Measurements from ENCODE around the gene CCDC85B. TPM values are rescaled to one million over a fixed set of nuclear protein-coding genes. Genes with fewer than 3 reads are reported as not detected.
A peak's percentile ranks its signal among the peaks of the same experiment; 100 is the strongest.

The CCDC85B gene
- total RNA-seq, 2 donors from 2014 or later: 11.2 to 16.3 TPM

GRCh38 chr11:65849366-65849765, 41.1 kb upstream of the CCDC85B start:
- Histone ChIP-seq H3K4me3 (no peak overlapping the region), H3K9ac (ENCODE audit: low read depth in 2 of 2, low read length in 2 of 2) (no peak overlapping the region), H3K36me3 (peaks cover 5% of the 10 kb centered on the region), H3K4me1 (peaks cover 12% of the 10 kb centered on the region), H3K27ac (no peak overlapping the region), H3K27me3 (no peaks in the 10 kb centered on the region), H3K9me3 (no peaks in the 10 kb centered on the region)
- intact Hi-C loops (cut with DNase I): no loop called here
- no peak for TF ChIP-seq CTCF (IDR thresholded peaks at IDR 0.05)
- DNase-seq: no peak

- peak; percentile 20 for DNase-seq
- intact Hi-C loops (cut with DNase I): no loop called here
- no peak overlapping the region for H3K4me3 ChIP-seq
Measured at GRCh38 chr11:65849771-65850216, 40.7 kb upstream of the CCDC85B start.

GRCh38 chr11:65850217-65851082, 40.0 kb upstream of the CCDC85B start:
- Histone ChIP-seq H3K9ac (ENCODE audit: low read depth in 2 of 2, low read length in 2 of 2) (no peak overlapping the region), H3K27me3 (no peaks in the 10 kb centered on the region), H3K4me3 (no peak overlapping the region), H3K36me3 (peaks cover 12% of the 10 kb centered on the region), H3K4me1 (peaks cover 22% of the 10 kb centered on the region), H3K27ac (no peak overlapping the region), H3K9me3 (no peaks in the 10 kb centered on the region)
- DNase-seq: peak; percentile 22
- intact Hi-C loops (cut with DNase I): no loop called here
- no peak for TF ChIP-seq CTCF (IDR thresholded peaks at IDR 0.05)

More at GRCh38 chr11:65849771-65850216, 40.7 kb upstream of the CCDC85B start:
- Histone ChIP-seq H3K4me1 (peaks cover 16% of the 10 kb centered on the region), H3K36me3 (peaks cover 5% of the 10 kb centered on the region), H3K9ac (ENCODE audit: low read depth in 2 of 2, low read length in 2 of 2) (no peak overlapping the region), H3K9me3 (no peaks in the 10 kb centered on the region), H3K27ac (no peak overlapping the region), H3K27me3 (no peaks in the 10 kb centered on the region)
- TF ChIP-seq CTCF (IDR thresholded peaks at IDR 0.05): no peak

- TF ChIP-seq CTCF (IDR thresholded peaks at IDR 0.05): peak; percentile 34
- Histone ChIP-seq H3K9me3 (no peaks in the 10 kb centered on the region), H3K4me3 (no peak overlapping the region), H3K4me1 (peaks cover 29% of the 10 kb centered on the region), H3K27ac (no peak overlapping the region), H3K27me3 (no peaks in the 10 kb centered on the region), H3K36me3 (peaks cover 16% of the 10 kb centered on the region), H3K9ac (ENCODE audit: low read depth in 2 of 2, low read length in 2 of 2) (no peak overlapping the region)
- intact Hi-C loops (cut with DNase I): no loop called here
- DNase-seq: peak; percentile 55
Measured at GRCh38 chr11:65851083-65851579, 39.3 kb upstream of the CCDC85B start.

- no peak for DNase-seq
- TF ChIP-seq CTCF (IDR thresholded peaks at IDR 0.05): no peak
- Histone ChIP-seq H3K36me3 (peaks cover 16% of the 10 kb centered on the region), H3K9ac (ENCODE audit: low read depth in 2 of 2, low read length in 2 of 2) (peak overlapping the region in 1 of 2 donors; percentile 82), H3K4me1 (peaks cover 31% of the 10 kb centered on the region), H3K4me3 (no peak overlapping the region), H3K27me3 (no peaks in the 10 kb centered on the region), H3K9me3 (no peaks in the 10 kb centered on the region), H3K27ac (peak overlapping the region; percentile 100)
- intact Hi-C loops (cut with DNase I): no loop called here
Measured at GRCh38 chr11:65851811-65852507, 38.5 kb upstream of the CCDC85B start.

All from colonic mucosa (tissue), 4 donors.